Measurements from ENCODE around the gene BEAN1.

BEAN1 gene

DNA sequence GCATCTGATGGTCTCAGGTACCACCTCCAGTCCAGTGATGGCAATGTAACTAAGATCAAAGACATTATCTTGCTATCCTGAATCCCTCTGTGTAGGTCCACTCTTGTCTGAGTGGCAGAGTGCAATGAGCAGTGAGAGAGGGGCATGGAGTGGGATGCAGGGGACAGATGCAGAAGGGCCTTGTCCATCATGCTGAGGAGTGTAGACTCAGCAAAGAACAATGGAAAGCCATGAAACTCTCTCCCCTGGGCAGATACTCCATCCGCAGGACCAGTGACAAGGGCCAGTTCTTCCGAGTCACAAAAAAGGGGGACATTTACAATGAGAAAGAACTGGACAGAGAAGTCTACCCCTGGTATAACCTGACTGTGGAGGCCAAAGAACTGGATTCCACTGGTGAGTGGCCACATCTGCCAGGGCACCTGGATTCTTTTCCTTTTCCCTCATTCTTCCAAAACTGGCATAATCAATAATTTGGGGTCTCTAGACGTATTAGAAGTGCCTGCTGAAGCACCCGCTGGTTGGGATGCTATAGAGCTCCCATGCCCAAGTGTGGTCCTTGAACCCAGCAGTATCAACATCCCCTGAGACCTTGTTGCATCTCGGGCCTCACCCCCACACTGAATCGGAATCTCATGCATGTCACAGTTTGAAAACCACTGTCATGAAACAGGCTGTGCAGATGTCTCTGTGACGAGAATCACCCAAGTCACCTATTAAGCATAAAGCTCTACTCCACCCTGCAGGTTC, 31.1 kb upstream of the BEAN1 start:
- DNase-seq (ENCODE audit: low read depth) = no peak

DNA sequence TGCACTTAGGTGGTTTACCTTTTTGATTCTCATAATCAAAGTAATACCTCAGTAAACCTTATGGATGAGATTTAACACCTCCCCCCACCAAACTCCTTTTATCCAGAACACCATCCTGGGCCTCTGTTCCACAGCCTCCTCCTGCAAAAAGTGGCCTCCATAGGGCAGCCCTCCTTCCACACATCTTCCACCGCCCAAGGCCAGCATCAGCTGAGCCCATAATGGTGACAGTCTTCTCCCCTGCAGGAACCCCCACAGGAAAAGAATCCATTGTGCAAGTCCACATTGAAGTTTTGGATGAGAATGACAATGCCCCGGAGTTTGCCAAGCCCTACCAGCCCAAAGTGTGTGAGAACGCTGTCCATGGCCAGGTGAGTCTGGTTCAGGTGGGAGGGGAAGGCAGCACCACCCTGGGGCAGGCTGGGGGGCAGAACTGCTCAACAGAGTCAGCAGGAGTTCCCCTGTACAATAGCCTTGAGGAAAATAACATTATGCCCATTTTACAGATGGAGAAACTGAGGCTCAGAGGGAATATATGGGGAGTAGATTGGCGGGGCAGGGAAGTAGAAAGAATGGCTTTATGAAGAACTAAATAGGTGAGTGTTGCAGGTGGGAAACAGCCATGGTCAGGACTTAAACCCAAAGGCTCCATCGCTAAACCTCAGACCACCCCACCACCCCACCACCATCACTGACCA, 29.2 kb upstream of the BEAN1 start:
- no peak for DNase-seq (ENCODE audit: low read depth)

GRCh38 chr16:66399031-66399430, 28.1 kb upstream of the BEAN1 start:
- peak; percentile 11 for DNase-seq (ENCODE audit: low read depth)

DNA sequence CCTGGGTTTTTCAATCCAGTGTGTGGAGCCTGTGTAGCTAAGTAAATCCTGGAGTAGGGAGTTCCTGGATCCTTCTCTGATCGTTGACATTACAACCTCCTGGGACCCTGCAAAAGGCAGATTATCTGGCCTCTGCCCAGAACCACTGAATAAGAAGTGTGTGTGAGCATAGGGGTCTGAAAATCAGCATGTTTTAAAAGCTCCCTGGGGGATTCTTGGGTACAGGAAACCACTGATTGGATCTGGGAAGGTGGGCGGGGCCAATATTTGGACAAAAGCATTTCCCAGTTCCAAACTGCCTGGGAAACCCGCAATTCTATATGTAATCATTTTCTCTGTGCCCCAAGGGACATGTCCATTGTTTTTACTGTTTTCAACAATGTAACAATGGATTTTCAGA, 27.2 kb upstream of the BEAN1 start:
- no peak for DNase-seq (ENCODE audit: low read depth)

DNA sequence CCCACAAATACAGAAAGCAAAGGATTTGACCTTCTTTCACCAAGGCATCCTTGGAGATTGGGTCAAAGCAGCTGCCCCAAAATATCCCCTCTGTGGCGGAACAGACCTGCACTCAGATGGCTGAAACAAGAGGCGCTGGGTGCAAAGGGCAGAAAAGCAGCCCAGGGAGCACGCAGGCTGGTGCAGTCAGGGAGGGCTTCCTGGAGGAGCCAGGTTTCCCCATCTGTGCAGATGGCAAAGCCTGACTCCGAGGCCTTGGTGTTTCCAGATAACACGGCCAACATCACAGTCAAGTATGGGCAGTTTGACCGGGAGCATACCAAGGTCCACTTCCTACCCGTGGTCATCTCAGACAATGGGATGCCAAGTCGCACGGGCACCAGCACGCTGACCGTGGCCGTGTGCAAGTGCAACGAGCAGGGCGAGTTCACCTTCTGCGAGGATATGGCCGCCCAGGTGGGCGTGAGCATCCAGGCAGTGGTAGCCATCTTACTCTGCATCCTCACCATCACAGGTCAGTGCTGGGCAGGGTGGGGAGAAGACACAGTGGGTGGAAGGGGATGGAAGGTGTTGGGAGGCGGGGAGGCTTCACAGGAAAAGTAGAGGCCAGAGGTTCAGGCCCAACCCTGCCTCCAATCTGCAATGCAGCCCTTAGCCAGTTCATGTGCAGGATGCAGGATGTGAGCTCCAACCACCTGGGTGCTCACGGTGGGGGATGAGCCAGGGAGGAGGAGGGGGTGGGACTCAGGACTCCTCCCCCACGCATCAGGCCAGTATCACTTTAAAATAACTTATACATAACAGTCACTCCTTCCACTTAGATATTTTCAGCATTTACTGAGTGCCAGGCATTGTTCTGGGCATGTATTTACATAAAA, 26.4 kb upstream of the BEAN1 start:
- no peak for DNase-seq (ENCODE audit: low read depth)

GRCh38 chr16:66401610-66402009, 25.5 kb upstream of the BEAN1 start:
- no peak for DNase-seq (ENCODE audit: low read depth)

DNA sequence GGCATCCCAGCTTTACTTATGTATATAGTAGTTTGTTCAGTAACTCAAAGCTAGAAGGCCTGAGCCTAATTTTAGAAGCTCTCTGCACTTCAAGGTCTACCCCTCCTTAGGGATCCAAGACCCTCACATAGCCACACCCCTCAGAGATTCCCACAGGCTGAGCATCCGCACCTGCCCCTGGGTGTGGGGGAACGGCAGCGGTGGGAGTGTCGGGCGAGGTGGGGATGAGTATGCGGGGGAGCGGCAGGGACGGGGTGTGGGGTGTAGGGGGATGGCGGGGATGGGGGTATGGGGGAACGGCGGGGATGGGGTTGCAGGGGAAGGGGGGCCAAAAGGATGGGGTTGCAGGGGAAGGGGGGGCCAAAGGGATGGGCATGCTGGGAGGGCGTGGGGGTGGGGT, 24.9 kb upstream of the BEAN1 start:
- DNase-seq (ENCODE audit: low read depth) = no peak

DNA sequence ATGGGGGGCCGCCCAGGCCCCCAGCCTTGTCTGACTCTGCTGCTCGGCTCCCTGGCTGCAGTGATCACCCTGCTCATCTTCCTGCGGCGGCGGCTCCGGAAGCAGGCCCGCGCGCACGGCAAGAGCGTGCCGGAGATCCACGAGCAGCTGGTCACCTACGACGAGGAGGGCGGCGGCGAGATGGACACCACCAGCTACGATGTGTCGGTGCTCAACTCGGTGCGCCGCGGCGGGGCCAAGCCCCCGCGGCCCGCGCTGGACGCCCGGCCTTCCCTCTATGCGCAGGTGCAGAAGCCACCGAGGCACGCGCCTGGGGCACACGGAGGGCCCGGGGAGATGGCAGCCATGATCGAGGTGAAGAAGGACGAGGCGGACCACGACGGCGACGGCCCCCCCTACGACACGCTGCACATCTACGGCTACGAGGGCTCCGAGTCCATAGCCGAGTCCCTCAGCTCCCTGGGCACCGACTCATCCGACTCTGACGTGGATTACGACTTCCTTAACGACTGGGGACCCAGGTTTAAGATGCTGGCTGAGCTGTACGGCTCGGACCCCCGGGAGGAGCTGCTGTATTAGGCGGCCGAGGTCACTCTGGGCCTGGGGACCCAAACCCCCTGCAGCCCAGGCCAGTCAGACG, 24.4 kb upstream of the BEAN1 start:
- DNase-seq (ENCODE audit: low read depth) = no peak

DNA sequence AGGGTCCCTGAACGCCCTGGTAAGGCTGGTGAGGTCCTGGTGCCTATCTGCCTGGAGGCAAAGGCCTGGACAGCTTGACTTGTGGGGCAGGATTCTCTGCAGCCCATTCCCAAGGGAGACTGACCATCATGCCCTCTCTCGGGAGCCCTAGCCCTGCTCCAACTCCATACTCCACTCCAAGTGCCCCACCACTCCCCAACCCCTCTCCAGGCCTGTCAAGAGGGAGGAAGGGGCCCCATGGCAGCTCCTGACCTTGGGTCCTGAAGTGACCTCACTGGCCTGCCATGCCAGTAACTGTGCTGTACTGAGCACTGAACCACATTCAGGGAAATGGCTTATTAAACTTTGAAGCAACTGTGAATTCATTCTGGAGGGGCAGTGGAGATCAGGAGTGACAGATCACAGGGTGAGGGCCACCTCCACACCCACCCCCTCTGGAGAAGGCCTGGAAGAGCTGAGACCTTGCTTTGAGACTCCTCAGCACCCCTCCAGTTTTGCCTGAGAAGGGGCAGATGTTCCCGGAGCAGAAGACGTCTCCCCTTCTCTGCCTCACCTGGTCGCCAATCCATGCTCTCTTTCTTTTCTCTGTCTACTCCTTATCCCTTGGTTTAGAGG, 23.5 kb upstream of the BEAN1 start:
- no peak for DNase-seq (ENCODE audit: low read depth)

DNA sequence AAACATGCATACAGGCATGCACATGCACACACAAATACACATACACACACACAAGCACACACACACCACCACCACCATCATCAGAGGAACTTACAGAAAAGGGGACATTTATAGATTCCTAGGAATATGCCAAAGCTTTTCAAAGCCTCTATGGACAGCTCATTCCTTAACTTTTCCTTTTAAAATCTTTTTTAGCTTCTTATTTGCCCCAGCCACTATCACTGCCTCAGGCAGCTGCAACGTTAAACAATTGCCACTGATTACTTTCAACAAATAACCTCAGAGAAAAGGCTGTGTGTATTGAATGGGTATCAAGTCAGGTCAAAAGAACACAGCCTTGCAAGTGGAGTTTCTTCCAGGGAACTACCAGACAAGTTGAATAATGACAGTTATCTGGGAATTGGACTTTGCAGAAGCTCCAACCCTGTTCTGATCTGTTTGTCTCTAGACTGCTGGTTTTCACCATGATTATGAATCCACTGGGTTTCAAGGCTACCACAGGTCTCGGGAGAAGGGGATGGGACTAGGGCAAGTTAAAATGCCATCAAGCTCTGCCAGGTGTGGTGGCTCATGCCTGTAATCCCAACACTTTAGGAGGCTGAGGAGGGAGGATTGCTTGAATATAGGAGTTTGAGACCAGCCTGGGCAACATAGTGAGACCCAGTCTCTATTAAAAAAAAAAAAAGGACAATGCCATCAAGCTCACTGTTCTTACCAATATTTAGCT, 21.9 kb upstream of the BEAN1 start:
- DNase-seq (ENCODE audit: low read depth) = no peak

DNA sequence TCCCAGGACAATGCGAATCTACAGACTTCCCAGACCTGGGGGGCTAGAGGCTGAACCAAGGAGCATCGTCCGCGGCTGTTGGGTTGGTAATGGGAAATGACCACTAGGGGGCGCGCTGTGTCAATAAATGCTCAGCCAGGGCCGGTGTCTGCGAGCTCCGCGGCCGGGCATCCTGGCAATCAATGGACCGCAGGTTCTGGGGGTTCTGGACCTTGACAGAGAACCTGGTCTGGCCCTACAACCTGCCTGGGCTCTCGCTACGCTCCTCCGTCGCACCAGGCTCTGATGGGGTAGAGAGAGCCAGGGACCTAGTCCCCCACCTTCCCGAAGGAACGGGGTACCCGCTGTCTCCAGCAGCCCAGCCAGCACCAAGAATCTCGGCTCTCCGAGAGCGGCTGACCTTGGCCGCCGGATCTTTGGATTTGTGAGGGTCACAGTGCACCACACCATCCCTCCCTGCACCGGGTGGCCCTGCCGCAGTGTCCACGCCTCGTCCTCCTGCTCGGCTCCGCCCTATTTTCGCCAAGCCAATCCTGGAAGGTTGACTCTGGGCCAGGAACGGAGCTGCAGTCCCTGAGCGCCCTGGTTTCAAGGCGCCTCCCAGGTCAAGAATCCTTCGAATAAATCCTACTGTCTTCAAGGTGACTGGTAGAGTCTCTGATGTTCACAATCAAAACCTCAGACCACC, 20.4 kb upstream of the BEAN1 start:
- peak; percentile 43 for DNase-seq (ENCODE audit: low read depth)

- peak; percentile 86 for DNase-seq (ENCODE audit: low read depth)
Measured at GRCh38 chr16:66408163-66409048, 18.7 kb upstream of the BEAN1 start.

DNA sequence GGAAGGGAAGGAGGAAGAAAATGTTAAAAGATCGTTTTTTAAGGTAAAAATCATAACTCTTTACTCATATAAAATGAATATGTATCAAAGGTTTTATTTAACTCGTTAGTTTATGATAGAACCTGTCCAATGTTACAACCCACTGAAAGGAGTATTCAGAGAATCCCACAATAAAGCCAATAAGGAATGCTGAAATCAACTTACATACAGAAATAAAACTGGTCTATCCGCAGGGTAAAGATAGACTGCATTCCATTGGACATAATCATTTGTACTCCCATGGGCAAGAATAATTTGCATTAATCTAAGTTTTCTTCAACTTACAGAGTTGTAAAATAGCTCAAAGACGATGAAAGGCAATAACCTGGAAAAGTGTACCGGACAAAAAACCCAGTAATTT, 17.9 kb upstream of the BEAN1 start:
- DNase-seq (ENCODE audit: low read depth) = peak; percentile 83

DNA sequence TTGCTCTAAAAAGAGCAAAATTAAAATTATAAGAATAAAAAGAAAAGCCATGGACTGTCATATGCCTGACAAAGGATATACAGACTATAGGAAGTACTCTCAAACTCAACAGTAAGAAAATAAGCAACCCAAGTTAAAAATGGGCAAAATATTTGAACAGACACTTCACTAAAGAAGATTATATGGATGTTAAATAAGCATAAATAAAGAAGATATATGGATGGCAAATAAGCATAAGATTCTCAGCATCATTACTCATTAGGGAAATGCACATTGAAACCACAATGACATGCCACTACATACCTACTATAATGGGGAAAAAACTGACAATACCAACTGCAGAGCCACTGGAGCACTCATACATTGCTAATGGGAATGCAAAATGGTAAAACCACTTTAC, 14.9 kb upstream of the BEAN1 start:
- no peak for DNase-seq (ENCODE audit: low read depth)

DNA sequence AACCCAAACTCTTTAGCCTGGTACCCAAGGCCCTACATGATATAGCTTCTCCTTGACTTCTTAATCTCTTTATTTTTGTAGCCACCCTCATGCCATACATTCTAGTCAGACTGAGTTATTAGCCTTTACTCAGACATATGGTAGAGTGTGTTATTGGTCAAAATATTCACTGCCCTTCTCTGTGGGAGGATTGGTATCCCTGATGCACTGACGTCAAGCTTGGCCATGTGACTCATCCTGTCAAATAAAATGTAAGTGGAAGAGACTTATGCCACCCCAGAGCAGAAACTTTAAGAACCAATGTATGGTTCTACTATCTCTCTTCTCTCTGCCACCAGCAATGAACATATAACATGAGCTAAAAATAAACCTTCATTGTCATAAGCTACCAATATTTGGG, 12.2 kb upstream of the BEAN1 start:
- peak; percentile 47 for DNase-seq (ENCODE audit: low read depth)

DNA sequence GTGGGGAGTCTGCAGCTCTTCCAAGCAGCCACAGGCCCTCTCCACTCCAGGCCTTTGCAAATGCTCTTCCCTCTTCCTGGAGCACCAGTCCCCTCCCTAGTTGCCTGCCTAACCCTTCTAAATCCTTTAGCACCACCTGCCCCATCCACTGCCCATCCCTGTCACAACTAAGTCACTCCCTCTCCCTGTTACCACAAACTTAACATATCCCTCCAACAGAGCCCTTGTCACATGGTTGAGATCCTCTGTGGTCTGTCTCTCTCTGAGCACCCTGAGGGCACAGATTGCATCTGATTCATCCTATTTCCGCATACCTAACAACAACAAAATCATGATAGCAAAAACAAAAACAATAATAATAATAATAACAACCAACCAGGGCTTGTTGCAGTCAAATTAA, 11.0 kb upstream of the BEAN1 start:
- DNase-seq (ENCODE audit: low read depth) = no peak

GRCh38 chr16:66416939-66417700, 10.0 kb upstream of the BEAN1 start:
- peak; percentile 78 for DNase-seq (ENCODE audit: low read depth)

DNA sequence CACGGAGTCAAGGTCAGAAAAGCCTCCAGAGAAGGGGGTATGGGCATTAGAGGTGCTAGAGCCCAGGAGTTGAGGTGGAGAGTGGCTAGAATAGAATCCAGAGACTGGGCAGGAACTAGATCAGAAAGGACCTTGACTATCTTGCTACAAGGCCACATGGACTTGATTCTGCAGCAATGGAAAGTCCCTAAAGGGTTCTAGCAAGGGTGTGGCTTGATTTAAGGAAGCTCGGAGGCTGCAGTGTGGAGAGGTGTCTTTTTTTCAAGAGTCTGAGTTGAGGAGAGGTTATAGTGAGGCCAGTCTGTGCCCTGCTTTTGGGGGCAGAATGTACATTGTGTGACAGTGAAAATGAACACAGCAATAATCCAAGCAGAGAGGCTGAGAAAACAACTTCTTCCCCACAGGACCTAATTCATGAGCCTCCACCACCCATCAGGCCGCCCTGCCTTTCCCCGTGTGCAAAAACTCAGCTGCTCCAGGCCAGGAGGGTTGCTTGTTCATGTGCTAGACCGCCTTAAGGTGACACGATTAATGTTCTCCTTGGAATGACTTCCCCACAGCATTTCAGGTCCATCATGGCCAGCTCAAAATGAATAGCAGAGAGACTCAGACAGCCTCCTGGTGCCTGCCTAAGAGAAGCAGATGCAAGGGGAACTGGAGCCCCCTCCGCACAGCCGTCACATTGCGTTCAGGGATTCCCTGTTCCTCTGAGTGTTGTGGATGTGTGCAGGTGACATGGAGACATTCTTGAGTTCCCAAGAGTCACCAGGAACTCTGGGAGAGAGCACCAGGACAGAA, 8.7 kb upstream of the BEAN1 start:
- no peak for DNase-seq (ENCODE audit: low read depth)

All from amniotic epithelial cell (primary cell).